PC-3 (cell line): ENCODE measurements around the gene FSD1. TPM values are rescaled to one million over a fixed set of nuclear protein-coding genes. Genes with fewer than 3 reads are reported as not detected.
A peak's percentile ranks its signal among the peaks of the same experiment; 100 is the strongest.

Source experiments
- ATAC-seq: fragments of 200-7000 bp; cut with Tn5 transposase; 2 replicates; pipeline ENCODE4 v1.9.1; 2020; ENCODE audit warnings: mild to moderate bottlenecking, moderate library complexity
- BruUV-seq: library from RNA; stranded (reverse); fragments of 400-500 nt; replicated peaks from 2 replicates; lab custom pipeline; 2021; lab: Mats Ljungman, UMichigan
- CTCF ChIA-PET: fragments of 300-600 bp; sonication (Branson Sonifier 250); formaldehyde crosslinking; loops from one replicate; lab custom pipeline; 2022; ENCODE audit warnings: antibody characterized with exemption; lab: Charles Lee
- POLR2A ChIA-PET: fragments of 300-600 bp; sonication (Branson Sonifier 250); formaldehyde crosslinking; loops from one replicate; lab custom pipeline; 2022; ENCODE audit warnings: antibody characterized with exemption; ENCODE audit not compliant: unreplicated experiment; lab: Charles Lee
- DNase-seq: peaks from one replicate; pipeline ENCODE4 v3.0.0-alpha.2; 2015
- H2AFZ ChIP-seq: fragments of 300-600 bp; sonication (generic); 2 replicates; pipeline ENCODE4 v1.6.0; 2016; ENCODE audit warnings: antibody characterized with exemption, low read length
- H3F3A ChIP-seq: fragments of 300-600 bp; sonication (generic); one replicate; pipeline ENCODE4 v1.6.0; 2017; ENCODE audit warnings: antibody characterized with exemption, low read length, control low read depth, mild to moderate bottlenecking; ENCODE audit not compliant: unreplicated experiment
- H3K27ac ChIP-seq: fragments of 300-600 bp; sonication (generic); 2 replicates; pipeline ENCODE4 v1.5.1; 2016; ENCODE audit warnings: mild to moderate bottlenecking, low read length
- H3K27me3 ChIP-seq: fragments of 300-600 bp; sonication (generic); 2 replicates; pipeline ENCODE4 v1.6.1; 2016; ENCODE audit warnings: low read length, mixed read lengths
- H3K36me3 ChIP-seq: fragments of 300-600 bp; sonication (generic); 2 replicates; pipeline ENCODE4 v1.6.1; 2016; ENCODE audit warnings: low read depth, mixed run types, low read length, mixed read lengths
- H3K4me1 ChIP-seq: fragments of 300-600 bp; sonication (generic); 2 replicates; pipeline ENCODE4 v1.5.1; 2016; ENCODE audit warnings: low read length; ENCODE audit not compliant: insufficient read depth
- H3K4me2 ChIP-seq: fragments of 300-600 bp; sonication (generic); 2 replicates; pipeline ENCODE4 v1.6.0; 2016; ENCODE audit warnings: low read length
- H3K4me3 ChIP-seq: fragments of 300-600 bp; sonication (generic); 2 replicates; pipeline ENCODE4 v1.5.1; 2016; ENCODE audit warnings: mild to moderate bottlenecking, low read length, mixed read lengths
- H3K79me2 ChIP-seq: fragments of 300-600 bp; sonication (generic); 2 replicates; pipeline ENCODE4 v1.6.1; 2017; ENCODE audit warnings: low read length, mixed read lengths
- H3K9ac ChIP-seq: fragments of 300-600 bp; sonication (generic); 2 replicates; pipeline ENCODE4 v1.6.0; 2016; ENCODE audit warnings: mild to moderate bottlenecking, low read length
- H3K9me2 ChIP-seq: fragments of 300-600 bp; sonication (generic); replicated peaks from 2 replicates; pipeline ENCODE4 v1.6.1; 2016; ENCODE audit warnings: mixed run types, low read length, mixed read lengths
- H3K9me3 ChIP-seq: fragments of 300-600 bp; sonication (generic); 2 replicates; pipeline ENCODE4 v1.6.1; 2016; ENCODE audit warnings: low read length, mixed read lengths
- H4K20me1 ChIP-seq: fragments of 300-600 bp; sonication (generic); 2 replicates; pipeline ENCODE4 v1.6.1; 2016; ENCODE audit warnings: low read length, mixed read lengths
- CTCF ChIP-seq: fragments of 300-600 bp; sonication (generic); conservative IDR thresholded peaks from 2 replicates; pipeline ENCODE4 v1.5.1; 2017; ENCODE audit warnings: antibody characterized with exemption, low read depth, mild to moderate bottlenecking, low read length
- EZH2 ChIP-seq: fragments of 300-600 bp; sonication (generic); IDR thresholded peaks from one replicate; pipeline ENCODE4 v1.6.1; 2017; ENCODE audit warnings: antibody characterized with exemption, mild to moderate bottlenecking, low read length; ENCODE audit not compliant: unreplicated experiment
- EZH2phosphoT487 ChIP-seq: fragments of 300-600 bp; sonication (generic); IDR thresholded peaks from 2 replicates; pipeline ENCODE4 v1.6.1; 2018; ENCODE audit warnings: mild to moderate bottlenecking, antibody characterized with exemption, low read length, borderline replicate concordance
- intact Hi-C: fragments of 100-400 bp; cut with micrococcal nuclease; formaldehyde crosslinking; loops from 2 replicates; pipeline ENCODE4 v1.9.0; 2023
- total RNA-seq: library from RNA; depleted of rRNA; stranded (reverse); fragments of >200 nt; gene quantifications from 2 replicates; pipeline ENCODE4 v1.2.3, GENCODE V29; 2014

The FSD1 gene
- total RNA-seq, 1 experiment from 2014 or later, result 8.7 TPM

DNA sequence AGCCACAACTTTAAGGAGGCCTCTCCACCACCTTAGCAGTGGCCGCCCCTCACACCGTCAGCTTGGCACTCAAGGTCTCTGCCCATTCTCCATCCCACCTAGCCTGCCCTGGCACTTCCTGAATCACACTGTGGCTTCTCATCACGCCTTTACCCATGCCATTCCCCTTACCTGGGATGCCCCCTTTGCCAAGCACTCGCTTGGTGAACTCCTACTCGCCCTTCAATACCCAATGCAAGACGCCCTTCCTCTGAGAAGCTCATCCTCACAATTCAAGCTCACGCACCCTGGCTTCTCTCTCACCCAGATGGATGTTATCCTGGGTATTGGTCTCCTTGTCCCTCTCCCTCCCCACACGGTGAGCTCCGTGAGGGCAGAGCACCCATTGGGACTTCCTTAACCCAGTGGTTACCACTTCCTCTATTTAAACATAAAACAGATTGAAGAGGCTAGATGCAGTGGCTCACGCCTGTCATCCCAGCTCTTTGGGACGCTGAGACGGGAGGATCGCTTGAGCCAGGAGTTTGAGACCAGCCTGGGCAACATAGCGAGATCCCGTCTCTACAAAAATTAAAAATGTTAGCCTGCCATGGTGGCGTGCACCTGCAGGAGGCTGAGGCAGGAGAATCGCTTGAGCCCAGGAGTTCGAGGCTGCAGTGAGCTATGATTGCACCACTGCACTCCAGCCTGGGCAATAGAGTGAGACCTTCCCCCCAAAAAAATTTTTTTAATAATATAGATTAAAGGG lies 38.0 kb upstream of the FSD1 start:
- Histone ChIP-seq H3K9ac (no peak overlapping the region), H3K27me3 (no peaks in the 10 kb centered on the region), H3K9me3 (no peaks in the 10 kb centered on the region), H4K20me1 (no peaks in the 10 kb centered on the region), H2AFZ (no peak overlapping the region), H3K36me3 (peaks cover 5% of the 10 kb centered on the region; the same call in 1 of the 2 replicates), H3F3A (no peaks in the 10 kb centered on the region), H3K4me3 (no peak overlapping the region), H3K4me1 (no peaks in the 10 kb centered on the region), H3K9me2 (no peaks in the 10 kb centered on the region), H3K79me2 (no peaks in the 10 kb centered on the region), H3K4me2 (no peak overlapping the region), H3K27ac (no peak overlapping the region)
- intact Hi-C loops, result loop anchor here (5.0 kb wide), 1 partner anchor 86 kb away; no protein-coding TSS in a partner anchor
- TF ChIP-seq CTCF, result no peak
- no peak for TF ChIP-seq EZH2phosphoT487
- TF ChIP-seq EZH2, result no peak
- ChIA-PET CTCF (interaction anchor here (0.5 to 2.0 kb wide), 6 partner anchors 76 to 379 kb away, joined by 3 to 23 read pairs (median 5); partner anchors contain the start of genes CHAF1A and MPND), POLR2A (no interaction called here)
- no peak for DNase-seq
- no peak for ATAC-seq
- BruUV-seq, result no TSS peak

DNA sequence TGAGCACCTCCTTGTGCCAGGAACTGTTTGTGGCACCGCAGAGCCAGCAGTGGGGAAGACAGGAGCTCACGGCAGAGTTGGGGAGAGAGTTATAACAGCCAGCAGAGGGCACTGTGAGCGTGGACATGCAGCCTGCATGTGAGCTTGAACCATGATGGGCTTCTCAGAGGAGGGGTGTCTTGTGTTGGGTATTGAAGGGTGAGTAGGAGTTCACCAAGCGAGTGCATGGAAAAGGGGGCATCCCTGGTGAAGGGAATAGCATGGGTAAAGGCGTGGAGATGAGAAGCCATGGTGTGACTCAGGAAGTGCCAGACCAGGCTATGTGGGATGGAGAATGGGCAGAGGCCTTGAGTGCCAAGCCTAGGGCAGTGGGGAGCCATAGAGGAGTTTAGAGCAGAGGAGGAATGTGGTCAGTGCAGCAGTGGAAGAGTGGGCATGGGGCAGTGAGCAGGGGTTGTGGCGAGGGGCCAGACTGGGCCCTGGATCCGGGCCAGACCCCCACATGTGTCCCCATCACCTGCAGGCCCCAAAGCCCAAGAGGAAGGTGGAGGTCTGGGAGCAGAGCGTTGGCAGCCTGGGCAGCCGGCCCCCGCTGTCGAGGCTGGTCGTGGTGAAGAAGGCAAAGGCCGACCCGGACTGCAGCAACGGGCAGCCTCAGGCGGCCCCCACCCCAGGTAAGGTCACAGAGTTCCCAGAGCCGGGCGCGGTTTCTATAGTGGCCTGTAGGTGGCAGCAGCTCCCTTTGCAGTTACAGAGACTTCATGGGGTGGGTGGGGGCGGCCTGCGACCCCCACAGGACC lies 37.1 kb upstream of the FSD1 start:
- Histone ChIP-seq H3F3A (no peaks in the 10 kb centered on the region), H3K27ac (no peak overlapping the region), H2AFZ (no peak overlapping the region), H3K4me3 (no peak overlapping the region), H3K4me1 (no peaks in the 10 kb centered on the region), H3K79me2 (no peaks in the 10 kb centered on the region), H3K9me2 (no peaks in the 10 kb centered on the region), H3K9me3 (no peaks in the 10 kb centered on the region), H3K4me2 (no peak overlapping the region), H3K9ac (no peak overlapping the region), H4K20me1 (no peaks in the 10 kb centered on the region), H3K36me3 (peaks cover 5% of the 10 kb centered on the region; the same call in 1 of the 2 replicates), H3K27me3 (no peaks in the 10 kb centered on the region)
- ChIA-PET POLR2A (interaction anchor here (0.6 kb wide), 1 partner anchor 108 kb away, joined by 3 read pairs; no protein-coding TSS in a partner anchor), CTCF (interaction anchor here (0.5 to 2.0 kb wide), 6 partner anchors 76 to 378 kb away, joined by 3 to 23 read pairs (median 5); partner anchors contain the start of genes CHAF1A and MPND)
- DNase-seq (peak; percentile 64), ATAC-seq (peak; percentile 74)
- no peak for TF ChIP-seq EZH2
- TF ChIP-seq CTCF, result peak; percentile 65
- TF ChIP-seq EZH2phosphoT487, result no peak
- intact Hi-C loops, result loop anchor here (5.0 kb wide), 1 partner anchor 85 kb away; no protein-coding TSS in a partner anchor
- no TSS peak for BruUV-seq
